Measurements from ENCODE around the gene FIGNL2. TPM values are rescaled to one million over a fixed set of nuclear protein-coding genes. Genes with fewer than 3 reads are reported as not detected.

The FIGNL2 gene
- total and polyA plus RNA-seq, 2 experiments from 2014 or later, result 1.1 to 5.2 TPM

DNA sequence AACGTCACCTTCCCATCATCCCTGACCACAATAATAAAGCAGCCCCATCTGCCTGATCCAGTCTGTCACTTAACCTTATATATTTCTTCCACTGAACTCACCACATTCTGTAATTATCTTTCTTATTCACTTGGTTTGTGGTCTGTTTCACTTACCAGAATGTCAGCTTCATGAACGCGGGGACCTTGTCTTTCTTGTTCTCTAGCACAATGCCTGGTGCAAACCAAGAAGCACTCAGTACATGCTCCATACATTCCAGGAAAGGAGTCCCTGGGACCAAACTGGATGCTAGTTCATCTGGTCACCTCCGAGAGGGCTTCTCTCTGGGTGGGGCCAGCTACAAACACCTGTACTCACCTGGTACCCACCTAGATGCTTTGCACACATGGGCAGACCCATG lies 22.0 kb upstream of the FIGNL2 start (continued):
- TF ChIP-seq, protein P1, sequence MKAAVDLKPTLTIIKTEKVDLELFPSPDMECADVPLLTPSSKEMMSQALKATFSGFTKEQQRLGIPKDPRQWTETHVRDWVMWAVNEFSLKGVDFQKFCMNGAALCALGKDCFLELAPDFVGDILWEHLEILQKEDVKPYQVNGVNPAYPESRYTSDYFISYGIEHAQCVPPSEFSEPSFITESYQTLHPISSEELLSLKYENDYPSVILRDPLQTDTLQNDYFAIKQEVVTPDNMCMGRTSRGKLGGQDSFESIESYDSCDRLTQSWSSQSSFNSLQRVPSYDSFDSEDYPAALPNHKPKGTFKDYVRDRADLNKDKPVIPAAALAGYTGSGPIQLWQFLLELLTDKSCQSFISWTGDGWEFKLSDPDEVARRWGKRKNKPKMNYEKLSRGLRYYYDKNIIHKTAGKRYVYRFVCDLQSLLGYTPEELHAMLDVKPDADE (IDR thresholded peaks at IDR 0.05), result no peak
- TF ChIP-seq NANOG (IDR thresholded peaks at IDR 0.05; ENCODE audit: borderline replicate concordance), result no peak
- TF ChIP-seq JUNB (IDR thresholded peaks at IDR 0.05; ENCODE audit: unreplicated experiment), result no peak
- no peak for TF ChIP-seq STAT1 (IDR thresholded peaks at IDR 0.05; ENCODE audit: unreplicated experiment)
- TF ChIP-seq EZH2phosphoT487 (IDR thresholded peaks at IDR 0.05; ENCODE audit: unreplicated experiment), result no peak

DNA sequence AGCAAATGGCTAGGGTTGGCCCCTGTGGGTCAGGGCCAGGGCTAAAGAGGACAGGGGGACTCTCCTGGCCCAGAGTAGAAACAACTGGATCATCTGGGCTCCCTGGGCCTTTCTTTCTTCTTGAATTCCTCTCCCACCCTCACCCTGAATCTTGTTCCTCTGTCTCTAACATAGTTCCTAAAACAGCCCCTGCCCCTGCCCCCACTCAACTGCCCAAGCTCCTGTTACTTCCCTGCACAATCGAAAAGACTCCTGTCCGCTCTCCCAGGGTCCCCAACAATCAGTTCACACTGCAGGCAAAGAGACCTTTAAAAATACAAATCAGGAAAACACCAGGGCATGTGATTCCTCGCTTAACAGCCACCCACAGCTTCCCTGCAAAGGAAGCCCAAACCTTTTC lies 21.4 kb upstream of the FIGNL2 start:
- no peaks in the 10 kb centered on the region for H4K20me1 ChIP-seq (replicated peaks; ENCODE audit: insufficient read depth)
- H3K4me3 Mint-ChIP-seq, result peak overlapping the region; percentile 65
- peak overlapping the region; percentile 92 for H3K4me3 ChIP-seq
- H3K4me1 Mint-ChIP-seq, result peaks cover 61% of the 10 kb centered on the region
- H3K4me2 ChIP-seq, result peak overlapping the region; percentile 96
- no peaks in the 10 kb centered on the region for H3K9me2 ChIP-seq (ENCODE audit: insufficient read depth)
- H3K27me3 ChIP-seq (ENCODE audit: insufficient read depth), result peaks cover 48% of the 10 kb centered on the region
- no peak for DNase-seq (ENCODE audit: low spot score)
- peaks cover 23% of the 10 kb centered on the region; the same call in 1 of the 2 replicates for H3F3A ChIP-seq (replicated peaks; ENCODE audit: low read depth)
- H3K36me3 ChIP-seq (ENCODE audit: insufficient read depth), result no peaks in the 10 kb centered on the region
- H3K4me1 ChIP-seq (ENCODE audit: insufficient read depth), result peaks cover 52% of the 10 kb centered on the region
- H2AFZ ChIP-seq, result peak overlapping the region; percentile 94
- peaks cover 33% of the 10 kb centered on the region for H3K27me3 Mint-ChIP-seq (ENCODE audit: insufficient read depth, low read depth, poor library complexity)
- no peaks in the 10 kb centered on the region for H3K36me3 Mint-ChIP-seq (ENCODE audit: low read depth)
- H3K27ac ChIP-seq (ENCODE audit: low read depth), result no peak overlapping the region
- H3K79me2 ChIP-seq (replicated peaks; ENCODE audit: insufficient read depth), result no peaks in the 10 kb centered on the region
- no peaks in the 10 kb centered on the region for H3K9me3 Mint-ChIP-seq
- H3K27ac Mint-ChIP-seq, result no peak overlapping the region
- no peak; the same call in 1 of the 3 replicates for ATAC-seq
- TF ChIP-seq CREB1 (CRISPR knock-in tag; IDR thresholded peaks at IDR 0.05; ENCODE audit: low read depth), result no peak
- TF ChIP-seq, protein P2, sequence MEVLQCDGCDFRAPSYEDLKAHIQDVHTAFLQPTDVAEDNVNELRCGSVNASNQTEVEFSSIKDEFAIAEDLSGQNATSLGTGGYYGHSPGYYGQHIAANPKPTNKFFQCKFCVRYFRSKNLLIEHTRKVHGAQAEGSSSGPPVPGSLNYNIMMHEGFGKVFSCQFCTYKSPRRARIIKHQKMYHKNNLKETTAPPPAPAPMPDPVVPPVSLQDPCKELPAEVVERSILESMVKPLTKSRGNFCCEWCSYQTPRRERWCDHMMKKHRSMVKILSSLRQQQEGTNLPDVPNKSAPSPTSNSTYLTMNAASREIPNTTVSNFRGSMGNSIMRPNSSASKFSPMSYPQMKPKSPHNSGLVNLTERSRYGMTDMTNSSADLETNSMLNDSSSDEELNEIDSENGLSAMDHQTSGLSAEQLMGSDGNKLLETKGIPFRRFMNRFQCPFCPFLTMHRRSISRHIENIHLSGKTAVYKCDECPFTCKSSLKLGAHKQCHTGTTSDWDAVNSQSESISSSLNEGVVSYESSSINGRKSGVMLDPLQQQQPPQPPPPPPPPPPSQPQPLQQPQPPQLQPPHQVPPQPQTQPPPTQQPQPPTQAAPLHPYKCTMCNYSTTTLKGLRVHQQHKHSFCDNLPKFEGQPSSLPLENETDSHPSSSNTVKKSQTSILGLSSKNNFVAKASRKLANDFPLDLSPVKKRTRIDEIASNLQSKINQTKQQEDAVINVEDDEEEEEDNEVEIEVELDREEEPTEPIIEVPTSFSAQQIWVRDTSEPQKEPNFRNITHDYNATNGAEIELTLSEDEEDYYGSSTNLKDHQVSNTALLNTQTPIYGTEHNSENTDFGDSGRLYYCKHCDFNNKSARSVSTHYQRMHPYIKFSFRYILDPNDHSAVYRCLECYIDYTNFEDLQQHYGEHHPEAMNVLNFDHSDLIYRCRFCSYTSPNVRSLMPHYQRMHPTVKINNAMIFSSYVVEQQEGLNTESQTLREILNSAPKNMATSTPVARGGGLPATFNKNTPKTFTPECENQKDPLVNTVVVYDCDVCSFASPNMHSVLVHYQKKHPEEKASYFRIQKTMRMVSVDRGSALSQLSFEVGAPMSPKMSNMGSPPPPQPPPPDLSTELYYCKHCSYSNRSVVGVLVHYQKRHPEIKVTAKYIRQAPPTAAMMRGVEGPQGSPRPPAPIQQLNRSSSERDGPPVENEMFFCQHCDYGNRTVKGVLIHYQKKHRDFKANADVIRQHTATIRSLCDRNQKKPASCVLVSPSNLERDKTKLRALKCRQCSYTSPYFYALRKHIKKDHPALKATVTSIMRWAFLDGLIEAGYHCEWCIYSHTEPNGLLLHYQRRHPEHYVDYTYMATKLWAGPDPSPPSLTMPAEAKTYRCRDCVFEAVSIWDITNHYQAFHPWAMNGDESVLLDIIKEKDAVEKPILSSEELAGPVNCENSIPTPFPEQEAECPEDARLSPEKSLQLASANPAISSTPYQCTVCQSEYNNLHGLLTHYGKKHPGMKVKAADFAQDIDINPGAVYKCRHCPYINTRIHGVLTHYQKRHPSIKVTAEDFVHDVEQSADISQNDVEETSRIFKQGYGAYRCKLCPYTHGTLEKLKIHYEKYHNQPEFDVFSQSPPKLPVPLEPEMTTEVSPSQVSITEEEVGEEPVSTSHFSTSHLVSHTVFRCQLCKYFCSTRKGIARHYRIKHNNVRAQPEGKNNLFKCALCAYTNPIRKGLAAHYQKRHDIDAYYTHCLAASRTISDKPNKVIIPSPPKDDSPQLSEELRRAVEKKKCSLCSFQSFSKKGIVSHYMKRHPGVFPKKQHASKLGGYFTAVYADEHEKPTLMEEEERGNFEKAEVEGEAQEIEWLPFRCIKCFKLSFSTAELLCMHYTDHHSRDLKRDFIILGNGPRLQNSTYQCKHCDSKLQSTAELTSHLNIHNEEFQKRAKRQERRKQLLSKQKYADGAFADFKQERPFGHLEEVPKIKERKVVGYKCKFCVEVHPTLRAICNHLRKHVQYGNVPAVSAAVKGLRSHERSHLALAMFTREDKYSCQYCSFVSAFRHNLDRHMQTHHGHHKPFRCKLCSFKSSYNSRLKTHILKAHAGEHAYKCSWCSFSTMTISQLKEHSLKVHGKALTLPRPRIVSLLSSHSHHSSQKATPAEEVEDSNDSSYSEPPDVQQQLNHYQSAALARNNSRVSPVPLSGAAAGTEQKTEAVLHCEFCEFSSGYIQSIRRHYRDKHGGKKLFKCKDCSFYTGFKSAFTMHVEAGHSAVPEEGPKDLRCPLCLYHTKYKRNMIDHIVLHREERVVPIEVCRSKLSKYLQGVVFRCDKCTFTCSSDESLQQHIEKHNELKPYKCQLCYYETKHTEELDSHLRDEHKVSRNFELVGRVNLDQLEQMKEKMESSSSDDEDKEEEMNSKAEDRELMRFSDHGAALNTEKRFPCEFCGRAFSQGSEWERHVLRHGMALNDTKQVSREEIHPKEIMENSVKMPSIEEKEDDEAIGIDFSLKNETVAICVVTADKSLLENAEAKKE (CRISPR knock-in tag; IDR thresholded peaks at IDR 0.05), result no peak
- TF ChIP-seq, protein P1 (IDR thresholded peaks at IDR 0.05), result no peak
- TF ChIP-seq, protein P3, sequence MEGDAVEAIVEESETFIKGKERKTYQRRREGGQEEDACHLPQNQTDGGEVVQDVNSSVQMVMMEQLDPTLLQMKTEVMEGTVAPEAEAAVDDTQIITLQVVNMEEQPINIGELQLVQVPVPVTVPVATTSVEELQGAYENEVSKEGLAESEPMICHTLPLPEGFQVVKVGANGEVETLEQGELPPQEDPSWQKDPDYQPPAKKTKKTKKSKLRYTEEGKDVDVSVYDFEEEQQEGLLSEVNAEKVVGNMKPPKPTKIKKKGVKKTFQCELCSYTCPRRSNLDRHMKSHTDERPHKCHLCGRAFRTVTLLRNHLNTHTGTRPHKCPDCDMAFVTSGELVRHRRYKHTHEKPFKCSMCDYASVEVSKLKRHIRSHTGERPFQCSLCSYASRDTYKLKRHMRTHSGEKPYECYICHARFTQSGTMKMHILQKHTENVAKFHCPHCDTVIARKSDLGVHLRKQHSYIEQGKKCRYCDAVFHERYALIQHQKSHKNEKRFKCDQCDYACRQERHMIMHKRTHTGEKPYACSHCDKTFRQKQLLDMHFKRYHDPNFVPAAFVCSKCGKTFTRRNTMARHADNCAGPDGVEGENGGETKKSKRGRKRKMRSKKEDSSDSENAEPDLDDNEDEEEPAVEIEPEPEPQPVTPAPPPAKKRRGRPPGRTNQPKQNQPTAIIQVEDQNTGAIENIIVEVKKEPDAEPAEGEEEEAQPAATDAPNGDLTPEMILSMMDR (conservative IDR thresholded peaks at IDR 0.05; ENCODE audit: low read depth in 2 of 2), result no peak
- TF ChIP-seq ZNF331 (CRISPR knock-in tag; IDR thresholded peaks at IDR 0.05; ENCODE audit: low read depth), result no peak
- TF ChIP-seq EZH2phosphoT487 (IDR thresholded peaks at IDR 0.05; ENCODE audit: unreplicated experiment), result no peak
- no peak for TF ChIP-seq EZH2 (IDR thresholded peaks at IDR 0.05; ENCODE audit: low read depth, unreplicated experiment)
- TF ChIP-seq ZNF114 (CRISPR knock-in tag; IDR thresholded peaks at IDR 0.05), result no peak
- TF ChIP-seq STAT1 (IDR thresholded peaks at IDR 0.05; ENCODE audit: unreplicated experiment), result no peak
- TF ChIP-seq NANOG (IDR thresholded peaks at IDR 0.05; ENCODE audit: borderline replicate concordance), result no peak
- TF ChIP-seq JUNB (IDR thresholded peaks at IDR 0.05; ENCODE audit: unreplicated experiment), result no peak
- TF ChIP-seq POLR2AphosphoS5 (IDR thresholded peaks at IDR 0.05; ENCODE audit: low read depth), result no peak
